Osteoblast (primary cell): ENCODE measurements around the gene NEDD4L. TPM values are rescaled to one million over a fixed set of nuclear protein-coding genes. Genes with fewer than 3 reads are reported as not detected.

Experiments
- DNase-seq: peaks from one replicate; pipeline ENCODE4 v3.0.0; 2011; ENCODE audit warnings: low spot score, mixed read lengths; ENCODE audit not compliant: insufficient read length; ENCODE audit errors: missing footprints
- H2AFZ ChIP-seq: 2 replicates; pipeline ENCODE4 v1.6.0; 2011; ENCODE audit warnings: mild to moderate bottlenecking, low read length
- H3K27ac ChIP-seq: 2 replicates; pipeline ENCODE4 v1.5.1; 2011; ENCODE audit warnings: mild to moderate bottlenecking, low read depth, low read length, moderate library complexity
- H3K27me3 ChIP-seq: 2 replicates; pipeline ENCODE4 v1.6.0; 2012; ENCODE audit warnings: mild to moderate bottlenecking, control low read depth, inconsistent platforms, low read length, moderate library complexity; ENCODE audit not compliant: insufficient read depth
- H3K36me3 ChIP-seq: 2 replicates; pipeline ENCODE4 v1.5.1; 2011; ENCODE audit warnings: mild to moderate bottlenecking, low read length, control low read depth, moderate library complexity; ENCODE audit not compliant: insufficient read depth
- H3K4me1 ChIP-seq: 2 replicates; pipeline ENCODE4 v1.5.1; 2011; ENCODE audit warnings: mild to moderate bottlenecking, low read length, control low read depth, moderate library complexity; ENCODE audit not compliant: insufficient read depth
- H3K4me2 ChIP-seq: 2 replicates; pipeline ENCODE4 v1.6.0; 2011; ENCODE audit warnings: mild to moderate bottlenecking, low read length; ENCODE audit not compliant: insufficient read depth
- H3K4me3 ChIP-seq: fragments of 200-600 bp; sonication (generic); 3 replicates; pipeline ENCODE4 v1.5.1; 2012; ENCODE audit warnings: mild to moderate bottlenecking, low read length, inconsistent platforms; ENCODE audit not compliant: insufficient read depth
- H3K79me2 ChIP-seq: 2 replicates; pipeline ENCODE4 v1.6.0; 2012; ENCODE audit warnings: mild to moderate bottlenecking, low read length, control low read depth, inconsistent platforms; ENCODE audit not compliant: insufficient read depth
- H3K9me3 ChIP-seq: 2 replicates; pipeline ENCODE4 v1.5.1; 2011; ENCODE audit warnings: low read depth, low read length, control low read depth
- H4K20me1 ChIP-seq: 2 replicates; pipeline ENCODE4 v1.6.0; 2012; ENCODE audit warnings: mild to moderate bottlenecking, low read length, control low read depth; ENCODE audit not compliant: insufficient read depth
- total RNA-seq: library from RNA; depleted of rRNA; stranded (reverse); fragments of >200 nt; gene quantifications from 2 replicates; pipeline ENCODE4 v1.2.3, GENCODE V29; 2012
- TF ChIP-seq, protein P1 (sequence below): IDR thresholded peaks from 2 replicates; pipeline ENCODE4 v1.5.1; 2011; ENCODE audit warnings: mild to moderate bottlenecking, low read depth, low read length, moderate library complexity; ENCODE audit errors: extremely low read depth

NEDD4L gene
- total RNA-seq, 1 donor: 30.0 TPM

DNA sequence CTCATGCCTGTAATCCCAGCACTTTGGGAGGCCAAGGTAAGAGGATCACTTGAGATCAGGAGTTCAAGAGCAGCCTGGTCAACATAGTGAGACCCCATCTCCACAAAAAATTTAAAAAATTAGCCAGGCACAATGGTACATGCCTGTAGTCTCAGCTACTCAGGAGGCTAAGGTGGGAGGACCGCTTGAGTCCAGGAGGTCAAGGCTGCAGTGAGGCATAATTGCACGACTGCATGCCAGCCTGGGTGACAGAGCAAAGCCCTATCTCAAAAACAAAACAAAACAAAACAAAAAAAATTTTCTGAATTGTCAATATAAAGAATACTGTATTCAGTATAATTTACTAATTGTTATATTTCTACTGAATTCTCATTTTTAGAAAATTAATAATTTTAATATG is 20.9 kb upstream of the NEDD4L start:
- TF ChIP-seq, protein P1, sequence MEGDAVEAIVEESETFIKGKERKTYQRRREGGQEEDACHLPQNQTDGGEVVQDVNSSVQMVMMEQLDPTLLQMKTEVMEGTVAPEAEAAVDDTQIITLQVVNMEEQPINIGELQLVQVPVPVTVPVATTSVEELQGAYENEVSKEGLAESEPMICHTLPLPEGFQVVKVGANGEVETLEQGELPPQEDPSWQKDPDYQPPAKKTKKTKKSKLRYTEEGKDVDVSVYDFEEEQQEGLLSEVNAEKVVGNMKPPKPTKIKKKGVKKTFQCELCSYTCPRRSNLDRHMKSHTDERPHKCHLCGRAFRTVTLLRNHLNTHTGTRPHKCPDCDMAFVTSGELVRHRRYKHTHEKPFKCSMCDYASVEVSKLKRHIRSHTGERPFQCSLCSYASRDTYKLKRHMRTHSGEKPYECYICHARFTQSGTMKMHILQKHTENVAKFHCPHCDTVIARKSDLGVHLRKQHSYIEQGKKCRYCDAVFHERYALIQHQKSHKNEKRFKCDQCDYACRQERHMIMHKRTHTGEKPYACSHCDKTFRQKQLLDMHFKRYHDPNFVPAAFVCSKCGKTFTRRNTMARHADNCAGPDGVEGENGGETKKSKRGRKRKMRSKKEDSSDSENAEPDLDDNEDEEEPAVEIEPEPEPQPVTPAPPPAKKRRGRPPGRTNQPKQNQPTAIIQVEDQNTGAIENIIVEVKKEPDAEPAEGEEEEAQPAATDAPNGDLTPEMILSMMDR: no peak
- H3K27ac ChIP-seq: no peak overlapping the region
- no peak overlapping the region for H3K4me2 ChIP-seq
- no peaks in the 10 kb centered on the region for H3K79me2 ChIP-seq
- no peak for DNase-seq
- H2AFZ ChIP-seq: no peak overlapping the region
- peaks cover 20% of the 10 kb centered on the region for H3K27me3 ChIP-seq
- no peaks in the 10 kb centered on the region for H4K20me1 ChIP-seq
- H3K4me3 ChIP-seq: no peak overlapping the region
- no peaks in the 10 kb centered on the region for H3K4me1 ChIP-seq
- H3K9me3 ChIP-seq: no peaks in the 10 kb centered on the region
- H3K36me3 ChIP-seq: no peaks in the 10 kb centered on the region

GRCh38 chr18:58024139-58024538 is 19.9 kb upstream of the NEDD4L start:
- H3K4me3 ChIP-seq: no peak overlapping the region
- H3K4me1 ChIP-seq: no peaks in the 10 kb centered on the region
- H3K4me2 ChIP-seq: no peak overlapping the region
- no peak overlapping the region for H3K27ac ChIP-seq
- TF ChIP-seq, protein P1: no peak
- no peaks in the 10 kb centered on the region for H3K79me2 ChIP-seq
- H3K27me3 ChIP-seq: peaks cover 30% of the 10 kb centered on the region
- no peaks in the 10 kb centered on the region for H3K9me3 ChIP-seq
- no peak for DNase-seq
- H3K36me3 ChIP-seq: no peaks in the 10 kb centered on the region
- no peaks in the 10 kb centered on the region for H4K20me1 ChIP-seq
- H2AFZ ChIP-seq: no peak overlapping the region

DNA sequence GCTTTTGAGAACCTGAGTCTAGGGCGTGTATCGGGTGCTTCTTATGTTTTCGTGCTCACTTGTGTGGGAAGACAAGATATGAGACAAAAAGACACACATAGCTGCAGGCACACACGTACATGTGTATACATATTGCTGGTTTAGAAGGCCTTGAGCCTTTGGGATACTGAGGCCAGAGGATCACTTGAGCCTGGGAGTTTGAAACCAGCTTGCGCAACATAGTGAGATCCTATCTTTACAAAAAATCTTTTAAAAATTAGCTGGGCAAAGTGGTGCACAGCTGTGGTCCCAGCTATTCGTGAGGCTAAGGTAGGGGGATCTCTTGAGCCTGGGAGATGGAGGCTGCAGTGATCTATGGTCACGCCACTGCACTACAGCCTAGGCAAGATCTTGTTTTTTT is 18.8 kb upstream of the NEDD4L start:
- Histone ChIP-seq H3K27me3 (peaks cover 36% of the 10 kb centered on the region), H2AFZ (no peak overlapping the region), H3K27ac (no peak overlapping the region), H3K36me3 (no peaks in the 10 kb centered on the region), H4K20me1 (no peaks in the 10 kb centered on the region), H3K4me1 (no peaks in the 10 kb centered on the region), H3K9me3 (no peaks in the 10 kb centered on the region), H3K4me2 (no peak overlapping the region), H3K79me2 (no peaks in the 10 kb centered on the region), H3K4me3 (no peak overlapping the region)
- no peak for DNase-seq
- TF ChIP-seq, protein P1: no peak

- DNase-seq: no peak
- H2AFZ ChIP-seq: no peak overlapping the region
- no peak overlapping the region for H3K4me2 ChIP-seq
- no peaks in the 10 kb centered on the region for H3K4me1 ChIP-seq
- H3K4me3 ChIP-seq: no peak overlapping the region
- H3K27ac ChIP-seq: no peak overlapping the region
- peaks cover 37% of the 10 kb centered on the region for H3K27me3 ChIP-seq
- no peaks in the 10 kb centered on the region for H4K20me1 ChIP-seq
- TF ChIP-seq, protein P1: no peak
- H3K36me3 ChIP-seq: no peaks in the 10 kb centered on the region
- H3K9me3 ChIP-seq: no peaks in the 10 kb centered on the region
- no peaks in the 10 kb centered on the region for H3K79me2 ChIP-seq
Measured at GRCh38 chr18:58025733-58026132, 18.3 kb upstream of the NEDD4L start.
